T-cell (primary cell): ENCODE results near the gene VAT1L. TPM values are rescaled to one million over a fixed set of nuclear protein-coding genes. Genes with fewer than 3 reads are reported as not detected.

Source experiments
- ATAC-seq, 4 experiments: fragments of 200-7000 bp in 3 of 4; fragments of 150-1000 bp in 1 of 4; cut with Tn5 transposase; replicated peaks in 1 of 4; 1 replicate in 3 of 4; 2 replicates in 1 of 4; pipeline ENCODE4 v1.10.0; 2021; ENCODE audit warnings: moderate library complexity in 3 of 4, mild to moderate bottlenecking in 2 of 4, moderate number of reproducible peaks in 1 of 4
- CTCF ChIA-PET, 2 donors: fragments of 300-600 bp; sonication (Branson Sonifier 250); formaldehyde crosslinking; loops; one replicate each; lab custom pipeline; 2022; ENCODE audit warnings: antibody characterized with exemption in 2 of 2; lab: Charles Lee
- POLR2A ChIA-PET, 2 donors: fragments of 300-600 bp; sonication (Branson Sonifier 250); formaldehyde crosslinking; loops; one replicate each; lab custom pipeline; 2022; ENCODE audit warnings: antibody characterized with exemption in 2 of 2; lab: Charles Lee
- DNase-seq, 35 experiments: peaks; one replicate each; pipeline versions ENCODE4 v3.0.0 to v3.0.0-alpha.2; 2013 to 2023
- H3K27ac ChIP-seq: one replicate; pipeline ENCODE4 v1.5.1; 2013; ENCODE audit warnings: low read length
- H3K27me3 ChIP-seq, 2 experiments: replicated peaks in 1 of 2; 1 replicate in 1 of 2; 2 replicates in 1 of 2; pipeline versions ENCODE4 v1.6.1 to v1.7.0; 2013; ENCODE audit warnings: low read length in 1 of 2, mixed read lengths in 1 of 2; ENCODE audit not compliant: control insufficient read depth in 2 of 2, insufficient read depth in 2 of 2; ENCODE audit errors: extremely low read depth in 1 of 2
- H3K36me3 ChIP-seq, 2 donors: 1 replicate in 1 of 2; 2 replicates in 1 of 2; pipeline versions ENCODE4 v1.6.1 to v1.7.0; 2013; ENCODE audit warnings: low read length in 1 of 2; ENCODE audit not compliant: control insufficient read depth in 2 of 2, insufficient read depth in 1 of 2; ENCODE audit errors: extremely low read depth in 1 of 2
- H3K4me1 ChIP-seq, 2 experiments: 1 replicate in 1 of 2; 2 replicates in 1 of 2; pipeline versions ENCODE4 v1.6.1 to v1.7.0; 2013; ENCODE audit warnings: low read length in 2 of 2, mixed read lengths in 1 of 2; ENCODE audit not compliant: insufficient read depth in 2 of 2, control insufficient read depth in 1 of 2; ENCODE audit errors: extremely low read depth in 1 of 2
- H3K4me3 ChIP-seq, 2 donors: 1 replicate in 1 of 2; 2 replicates in 1 of 2; pipeline versions ENCODE4 v1.5.1 to v1.7.0; 2013; ENCODE audit warnings: mild to moderate bottlenecking in 2 of 2, low read length in 1 of 2, moderate library complexity in 1 of 2; ENCODE audit not compliant: control insufficient read depth in 1 of 2; ENCODE audit errors: extremely low read depth in 1 of 2
- H3K9me3 ChIP-seq: 2 replicates; pipeline ENCODE4 v1.7.0; 2013
- H3K27ac Mint-ChIP-seq, 2 donors: one replicate each; pipeline ENCODE4 v1.8.0; 2020 to 2021; ENCODE audit warnings: mild to moderate bottlenecking in 2 of 2, mixed read lengths in 2 of 2
- H3K27me3 Mint-ChIP-seq, 2 donors: one replicate each; pipeline ENCODE4 v1.8.0; 2021 to 2022; ENCODE audit warnings: mixed read lengths in 2 of 2
- H3K36me3 Mint-ChIP-seq: one replicate; pipeline ENCODE4 v1.8.0; 2021; ENCODE audit warnings: mixed read lengths
- H3K4me1 Mint-ChIP-seq, 3 donors: one replicate each; pipeline ENCODE4 v1.8.0; 2020 to 2022; ENCODE audit warnings: mixed read lengths in 3 of 3, mild to moderate bottlenecking in 1 of 3
- H3K4me3 Mint-ChIP-seq, 3 donors: one replicate each; pipeline ENCODE4 v1.8.0; 2020 to 2022; ENCODE audit warnings: mild to moderate bottlenecking in 3 of 3, mixed read lengths in 3 of 3, moderate library complexity in 3 of 3
- H3K9me3 Mint-ChIP-seq, 3 donors: one replicate each; pipeline ENCODE4 v1.8.0; 2020 to 2022; ENCODE audit warnings: mixed read lengths in 3 of 3
- WGBS: methylation state at CpG from one replicate; pipeline ENCODE4 v1.1.5; 2013; ENCODE audit warnings: missing lambda C conversion rate; ENCODE audit not compliant: insufficient coverage; 5-methylcytosine and 5-hydroxymethylcytosine counted together
- total RNA-seq, 35 experiments: library from RNA in 6 of 35; stranded (reverse) in 6 of 35; fragments of 120-200 nt in 1 of 35; gene quantifications; one replicate each; pipeline versions ENCODE4 v1.2.1 to v1.2.4 and lab custom pipeline; 2013 to 2026

Gene VAT1L
- total RNA-seq, 5 donors from 2014 or later (not counting 1 experiment from before 2014, with no cell fraction given), result 0.10 to 0.12 TPM; not detected in 3

GRCh38 chr16:77928096-77928495 lies 139.7 kb downstream of the VAT1L start:
- no peak overlapping the region for H3K27ac Mint-ChIP-seq
- CTCF ChIA-PET, result no interaction called here
- ATAC-seq, result no peak
- H3K9me3 ChIP-seq, result no peaks in the 10 kb centered on the region
- DNase-seq, result no peak
- peaks cover 1 to 24% of the 10 kb centered on the region in 2 donors for H3K27me3 Mint-ChIP-seq
- H3K9me3 Mint-ChIP-seq, result no peaks in the 10 kb centered on the region
- no peaks in the 10 kb centered on the region for H3K4me1 Mint-ChIP-seq
- H3K36me3 ChIP-seq, result no peaks in the 10 kb centered on the region
- no peak overlapping the region for H3K4me3 ChIP-seq
- no peaks in the 10 kb centered on the region for H3K4me1 ChIP-seq
- H3K36me3 Mint-ChIP-seq, result no peaks in the 10 kb centered on the region
- no peak overlapping the region for H3K4me3 Mint-ChIP-seq
- no peaks in the 10 kb centered on the region for H3K27me3 ChIP-seq
- POLR2A ChIA-PET, result no interaction called here
- H3K27ac ChIP-seq, result no peak overlapping the region

GRCh38 chr16:77929004-77929403 lies 140.6 kb downstream of the VAT1L start:
- Histone ChIP-seq H3K36me3 (no peaks in the 10 kb centered on the region), H3K4me1 (no peaks in the 10 kb centered on the region), H3K9me3 (no peaks in the 10 kb centered on the region), H3K27me3 (no peaks in the 10 kb centered on the region), H3K4me3 (no peak overlapping the region), H3K27ac (no peak overlapping the region)
- WGBS, result no CpG with 5 or more reads among the region's 8 CpGs
- Mint-ChIP-seq H3K9me3 (no peaks in the 10 kb centered on the region), H3K36me3 (no peaks in the 10 kb centered on the region), H3K27me3 (peaks cover 9 to 33% of the 10 kb centered on the region in 2 donors), H3K4me3 (no peak overlapping the region), H3K4me1 (no peaks in the 10 kb centered on the region), H3K27ac (no peak overlapping the region)
- DNase-seq, result no peak
- POLR2A ChIA-PET, result no interaction called here
- CTCF ChIA-PET, result no interaction called here
- ATAC-seq, result no peak

DNA sequence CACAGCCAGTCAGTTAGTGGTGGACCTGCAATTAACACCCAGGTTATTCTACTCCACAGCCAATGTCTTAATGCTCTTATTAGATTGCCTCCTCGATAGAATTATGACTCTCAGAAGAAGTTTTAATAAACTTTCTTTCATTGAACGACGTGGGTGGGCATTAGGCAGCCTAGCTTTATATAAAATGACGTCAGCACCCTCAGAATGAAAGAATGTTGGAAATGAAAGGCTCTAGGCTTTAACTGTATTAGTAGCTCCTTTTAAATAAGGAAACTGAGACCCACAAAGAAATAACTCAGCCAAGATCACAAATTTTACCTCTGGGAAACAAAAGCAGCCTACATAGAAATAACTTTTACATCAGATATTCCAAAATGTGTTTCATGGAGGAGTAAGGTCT lies 142.7 kb downstream of the VAT1L start:
- H3K36me3 ChIP-seq, result no peaks in the 10 kb centered on the region
- DNase-seq, result no peak
- POLR2A ChIA-PET, result interaction anchor here in 1 of 2 donors (0.6 kb wide), 1 partner anchor 52 kb away, joined by 3 read pairs; no protein-coding TSS in a partner anchor
- no peak overlapping the region for H3K27ac ChIP-seq
- H3K27me3 Mint-ChIP-seq, result peaks cover 11 to 41% of the 10 kb centered on the region in 2 donors
- H3K9me3 ChIP-seq, result no peaks in the 10 kb centered on the region
- no peak for ATAC-seq
- 100% methylated on average over 2 of the region's 4 CpGs for WGBS
- no peak overlapping the region for H3K27ac Mint-ChIP-seq
- H3K36me3 Mint-ChIP-seq, result no peaks in the 10 kb centered on the region
- H3K9me3 Mint-ChIP-seq, result no peaks in the 10 kb centered on the region
- CTCF ChIA-PET, result no interaction called here
- no peak overlapping the region for H3K4me3 ChIP-seq
- H3K27me3 ChIP-seq, result no peaks in the 10 kb centered on the region
- no peak overlapping the region for H3K4me3 Mint-ChIP-seq
- no peaks in the 10 kb centered on the region for H3K4me1 ChIP-seq
- H3K4me1 Mint-ChIP-seq, result no peaks in the 10 kb centered on the region

GRCh38 chr16:77937473-77938149 lies 149.2 kb downstream of the VAT1L start:
- Mint-ChIP-seq H3K27ac (no peak overlapping the region), H3K27me3 (peaks cover 18 to 30% of the 10 kb centered on the region in 2 donors), H3K36me3 (no peaks in the 10 kb centered on the region), H3K9me3 (peaks cover 4 to 7% (median 4%) of the 10 kb centered on the region in 3 donors), H3K4me1 (no peaks in the 10 kb centered on the region), H3K4me3 (no peak overlapping the region)
- peaks cover 0 to 4% of the 10 kb centered on the region in 2 experiments for H3K27me3 ChIP-seq
- H3K36me3 ChIP-seq, result no peaks in the 10 kb centered on the region
- no peak overlapping the region for H3K4me3 ChIP-seq
- ATAC-seq (no peak), DNase-seq (no peak)
- no peaks in the 10 kb centered on the region for H3K4me1 ChIP-seq
- no peak overlapping the region for H3K27ac ChIP-seq
- WGBS, result 0% methylated on average over 1 of the region's 7 CpGs
- CTCF ChIA-PET, result no interaction called here
- POLR2A ChIA-PET, result no interaction called here
- H3K9me3 ChIP-seq, result no peaks in the 10 kb centered on the region

- peaks cover 0 to 4% of the 10 kb centered on the region in 2 experiments for H3K27me3 ChIP-seq
- DNase-seq (no peak), ATAC-seq (no peak)
- no peak overlapping the region for H3K27ac ChIP-seq
- Mint-ChIP-seq H3K4me1 (no peaks in the 10 kb centered on the region), H3K9me3 (peaks cover 4 to 7% (median 4%) of the 10 kb centered on the region in 3 donors), H3K27ac (no peak overlapping the region), H3K4me3 (no peak overlapping the region), H3K36me3 (no peaks in the 10 kb centered on the region), H3K27me3 (peaks cover 11 to 19% of the 10 kb centered on the region in 2 donors)
- POLR2A ChIA-PET, result interaction anchor here in 1 of 2 donors (0.6 kb wide), 1 partner anchor 722 kb away, joined by 5 read pairs; no protein-coding TSS in a partner anchor
- CTCF ChIA-PET, result interaction anchor here in 1 of 2 donors (0.6 kb wide), 1 partner anchor 36 kb away, joined by 3 read pairs; no protein-coding TSS in a partner anchor
- no peaks in the 10 kb centered on the region for H3K9me3 ChIP-seq
- H3K36me3 ChIP-seq, result no peaks in the 10 kb centered on the region
- no peak overlapping the region for H3K4me3 ChIP-seq
- no peaks in the 10 kb centered on the region for H3K4me1 ChIP-seq
- 71% methylated on average over 3 of the region's 5 CpGs for WGBS
These were observed 150.5 kb downstream of the VAT1L start for GRCh38 chr16:77938913-77939312.

- no peak overlapping the region for H3K27ac ChIP-seq
- DNase-seq (no peak), ATAC-seq (no peak)
- H3K4me3 ChIP-seq, result no peak overlapping the region
- no peaks in the 10 kb centered on the region for H3K9me3 ChIP-seq
- H3K4me1 Mint-ChIP-seq, result no peaks in the 10 kb centered on the region
- H3K27me3 ChIP-seq, result peaks cover 0 to 4% of the 10 kb centered on the region in 2 experiments
- no peaks in the 10 kb centered on the region for H3K36me3 Mint-ChIP-seq
- no peak overlapping the region for H3K27ac Mint-ChIP-seq
- no peaks in the 10 kb centered on the region for H3K36me3 ChIP-seq
- H3K9me3 Mint-ChIP-seq, result peaks cover 4 to 7% (median 4%) of the 10 kb centered on the region in 3 donors
- no peaks in the 10 kb centered on the region for H3K4me1 ChIP-seq
- peaks cover 13 to 14% of the 10 kb centered on the region in 2 donors for H3K27me3 Mint-ChIP-seq
- no peak overlapping the region for H3K4me3 Mint-ChIP-seq
- WGBS, result no CpG with 5 or more reads among the region's 1 CpG
- POLR2A ChIA-PET, result no interaction called here
- CTCF ChIA-PET, result interaction anchor here in 1 of 2 donors (0.6 kb wide), 1 partner anchor 347 kb away, joined by 3 read pairs; no protein-coding TSS in a partner anchor
These were observed 151.6 kb downstream of the VAT1L start for GRCh38 chr16:77939968-77940367.
